ENCODE measurements around the gene WWOX.
"Not testable (repeated sequence)": the region's sequence is repeated elsewhere in the genome, so short reads cannot be mapped to it uniquely, and the experiment has no call there.

- not testable (repeated sequence) for TF ChIP-seq CTCF (optimal IDR thresholded peaks at IDR 0.05 in 1 of 3, IDR thresholded peaks at IDR 0.05 in 1 of 3, conservative IDR thresholded peaks at IDR 0.05 in 1 of 3; ENCODE audit: extremely low read depth in 1 of 3, insufficient read depth in 2 of 3, low read length in 3 of 3); EZH2 (IDR thresholded peaks at IDR 0.05; ENCODE audit: low read length)
Measured at GRCh38 chr16:78604423-78605062, 505.1 kb downstream of the WWOX start.

Measured in keratinocyte (primary cell).